ENCODE measurements around the gene NCEH1.

Gene NCEH1

DNA sequence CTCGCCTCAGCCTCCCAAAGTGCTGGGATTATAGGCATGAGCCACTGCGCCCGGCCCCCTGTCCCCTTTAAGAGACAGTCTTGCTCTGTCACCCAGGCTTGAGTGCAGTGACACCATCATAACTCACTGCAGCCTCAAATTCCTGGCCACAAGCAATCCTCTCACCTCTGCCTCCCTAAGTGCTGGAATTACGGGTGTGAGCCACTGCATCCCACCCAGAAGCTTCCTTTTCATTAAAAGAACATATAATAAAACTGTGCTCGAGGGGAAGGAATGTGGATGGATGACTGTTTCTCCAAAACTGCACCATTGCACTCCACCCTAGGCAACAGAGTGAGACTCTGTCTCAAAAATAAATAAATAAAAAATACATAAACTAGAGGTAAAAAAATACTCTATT lies 70.1 kb downstream of the NCEH1 start:
- DNase-seq = no peak

DNA sequence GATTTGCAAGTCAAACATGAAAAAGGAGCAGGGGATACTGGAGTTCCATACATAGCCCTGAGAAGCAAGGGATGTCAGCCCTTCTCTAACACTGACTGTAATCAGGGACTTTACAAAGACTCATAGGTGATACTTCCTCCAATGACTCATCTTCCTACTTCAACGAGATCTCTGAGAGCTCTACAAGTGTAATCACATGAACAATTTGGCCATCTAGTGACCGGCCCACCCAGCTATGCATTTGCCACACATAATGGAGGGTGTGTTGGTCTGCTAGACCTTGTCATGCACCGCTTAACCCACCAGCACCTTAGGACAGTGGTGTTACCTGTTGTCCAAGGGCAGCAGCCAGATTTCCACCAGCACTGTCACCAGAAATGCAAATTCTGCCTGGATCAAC lies 75.3 kb downstream of the NCEH1 start:
- no peak for DNase-seq

DNA sequence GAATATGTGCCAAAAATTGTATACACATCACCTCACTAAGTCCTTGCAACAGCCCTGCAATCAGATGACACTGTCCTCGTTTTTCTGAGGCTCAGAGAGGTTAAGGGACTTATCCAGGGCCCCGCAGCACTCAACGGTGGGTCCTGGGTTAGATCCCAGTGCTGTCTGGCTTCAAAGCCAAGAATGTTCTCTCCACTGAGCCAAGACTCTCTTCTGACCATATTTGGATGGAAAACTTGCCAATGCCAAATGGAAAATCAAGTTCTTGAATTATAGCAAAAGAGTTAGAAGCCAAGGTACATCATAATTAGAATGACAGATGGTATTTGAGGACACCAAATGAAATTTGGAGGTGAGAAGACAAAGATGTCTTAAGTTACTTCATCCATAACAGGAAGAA lies 75.9 kb downstream of the NCEH1 start:
- DNase-seq = no peak

DNA sequence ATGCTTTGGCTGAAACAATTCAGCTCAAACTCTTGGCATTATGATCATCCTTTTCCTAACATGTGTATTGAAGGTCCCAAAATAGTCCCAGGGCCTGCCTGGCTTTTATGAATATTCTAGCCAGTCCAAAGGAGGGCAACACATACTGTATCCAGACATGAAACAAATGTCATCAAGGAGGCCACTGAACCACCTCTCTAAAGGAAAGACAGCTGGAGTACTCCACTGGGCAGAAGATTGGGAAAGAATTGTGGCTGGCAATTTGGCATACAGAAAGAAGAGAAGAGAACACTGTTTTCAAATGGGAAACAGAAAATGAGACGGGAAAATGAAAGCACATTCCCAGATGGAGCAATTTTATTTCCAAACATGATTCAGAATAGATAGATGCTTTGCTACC lies 80.6 kb downstream of the NCEH1 start:
- DNase-seq = no peak

DNA sequence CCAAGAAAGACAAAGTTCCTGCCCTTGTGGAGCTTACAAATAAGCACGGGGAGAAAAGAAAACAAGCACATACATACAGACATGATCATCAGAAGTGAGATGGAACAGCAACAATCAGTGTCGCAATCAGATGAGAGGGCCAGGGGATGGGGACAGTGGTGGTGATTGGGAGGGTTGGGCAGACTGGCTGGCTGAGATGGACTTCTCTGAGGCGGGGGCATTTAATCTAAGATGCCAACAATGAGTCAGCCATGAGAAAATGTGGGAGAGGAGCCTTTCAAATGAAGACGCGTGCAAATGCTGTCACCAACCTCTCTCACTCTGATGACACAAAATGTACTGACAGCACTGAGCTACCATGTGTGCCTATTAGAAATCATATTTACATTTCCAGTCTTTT lies 81.4 kb downstream of the NCEH1 start:
- DNase-seq = no peak

DNA sequence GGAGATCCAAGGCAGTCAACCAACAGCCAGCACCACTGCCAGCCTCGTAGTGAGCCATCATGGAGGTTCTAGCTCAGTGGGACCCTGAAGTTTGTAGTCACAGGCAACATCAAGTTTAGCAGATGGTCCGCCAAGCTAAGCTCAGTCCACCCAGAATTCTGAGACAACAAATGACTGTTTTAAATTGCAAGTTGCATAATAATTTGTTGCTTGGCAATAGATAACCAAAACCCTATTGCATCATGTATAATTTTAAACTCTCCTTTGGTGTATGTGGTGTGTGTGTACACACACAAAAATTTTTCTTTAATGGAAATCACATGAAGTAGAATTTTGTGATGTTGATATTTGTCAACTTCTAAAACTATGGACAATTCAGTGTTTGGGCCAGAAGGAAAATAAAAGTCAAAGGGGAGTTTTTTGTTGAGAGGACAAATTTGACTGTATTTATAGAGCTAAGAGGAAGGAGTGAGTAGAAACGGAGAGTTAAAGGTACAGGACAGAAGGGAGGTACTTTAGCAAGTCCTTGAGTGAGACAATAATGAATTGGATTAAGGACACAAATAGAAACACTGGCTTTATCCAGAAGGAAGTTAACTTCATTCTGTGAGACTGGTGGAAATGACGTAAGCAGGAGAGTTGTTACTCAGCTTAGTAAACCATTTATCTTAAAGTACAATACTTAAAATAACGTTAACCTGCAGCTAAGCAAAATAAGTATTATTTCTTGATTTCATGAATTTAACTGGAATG lies 83.6 kb downstream of the NCEH1 start:
- DNase-seq = no peak

DNA sequence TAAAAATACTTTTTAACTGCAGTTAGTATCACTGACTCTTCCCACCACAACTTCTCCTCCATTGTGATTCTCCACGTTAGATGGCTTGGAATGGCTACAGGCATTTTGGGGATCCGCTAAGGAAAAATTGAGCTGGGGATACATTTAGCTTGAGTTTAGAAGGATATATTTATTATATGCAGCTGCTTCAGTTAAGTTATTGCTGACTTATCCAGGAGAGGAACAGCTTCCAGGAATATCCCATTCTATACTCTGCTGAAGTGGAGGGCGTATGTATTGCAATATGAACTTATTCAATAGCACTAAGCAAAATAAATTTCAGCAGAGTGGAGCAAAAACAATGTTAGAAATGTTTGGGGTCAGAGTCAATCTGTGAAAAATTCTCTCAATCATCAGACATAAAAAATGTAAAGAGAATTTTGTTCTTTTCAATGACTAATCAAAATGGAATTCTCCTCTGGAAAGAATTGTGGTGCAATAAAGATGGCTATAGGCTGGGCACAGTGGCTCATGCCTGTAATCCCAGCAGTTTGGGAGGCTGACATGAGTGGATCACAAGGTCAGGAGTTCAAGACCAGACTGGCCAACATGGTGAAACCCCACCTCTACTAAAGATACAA lies 84.7 kb downstream of the NCEH1 start:
- DNase-seq = no peak

DNA sequence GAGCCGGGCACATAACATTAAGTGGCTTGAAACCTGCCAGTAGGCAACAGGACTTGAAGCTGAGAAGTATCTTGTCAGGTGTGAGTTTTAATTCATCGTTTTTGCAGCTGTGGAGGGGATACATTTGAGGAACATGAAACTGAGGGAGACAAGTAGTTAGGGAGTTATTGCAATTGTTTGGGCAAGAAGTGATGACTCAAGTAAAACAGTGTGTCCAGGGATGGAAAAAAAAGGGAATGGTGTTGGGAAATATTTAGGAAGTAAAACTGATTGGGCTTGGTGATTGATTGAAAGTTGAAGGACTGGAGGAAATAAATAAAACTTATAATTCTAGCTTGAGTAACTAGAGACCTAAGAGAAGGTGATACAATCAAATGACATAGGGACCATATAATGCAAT lies 85.5 kb downstream of the NCEH1 start:
- no peak for DNase-seq

DNA sequence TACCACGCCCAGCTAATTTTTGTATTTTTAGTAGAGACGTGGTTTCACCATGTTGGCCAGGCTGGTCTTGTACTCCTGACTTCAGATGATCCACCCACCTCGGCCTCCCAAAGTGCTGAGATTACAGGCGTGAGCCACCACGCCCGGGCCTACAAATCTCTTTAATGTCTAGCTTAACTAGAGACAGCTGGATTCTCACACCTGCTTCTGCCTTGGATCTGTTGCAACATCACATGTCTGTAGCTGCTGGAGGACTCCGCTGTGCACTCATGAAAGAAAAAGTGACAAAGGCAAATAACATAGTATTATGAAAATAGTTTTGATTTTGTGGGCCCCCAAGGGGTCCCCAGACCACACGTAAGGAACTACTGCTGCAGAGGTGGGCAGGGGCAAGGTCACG lies 85.9 kb downstream of the NCEH1 start:
- DNase-seq = no peak

DNA sequence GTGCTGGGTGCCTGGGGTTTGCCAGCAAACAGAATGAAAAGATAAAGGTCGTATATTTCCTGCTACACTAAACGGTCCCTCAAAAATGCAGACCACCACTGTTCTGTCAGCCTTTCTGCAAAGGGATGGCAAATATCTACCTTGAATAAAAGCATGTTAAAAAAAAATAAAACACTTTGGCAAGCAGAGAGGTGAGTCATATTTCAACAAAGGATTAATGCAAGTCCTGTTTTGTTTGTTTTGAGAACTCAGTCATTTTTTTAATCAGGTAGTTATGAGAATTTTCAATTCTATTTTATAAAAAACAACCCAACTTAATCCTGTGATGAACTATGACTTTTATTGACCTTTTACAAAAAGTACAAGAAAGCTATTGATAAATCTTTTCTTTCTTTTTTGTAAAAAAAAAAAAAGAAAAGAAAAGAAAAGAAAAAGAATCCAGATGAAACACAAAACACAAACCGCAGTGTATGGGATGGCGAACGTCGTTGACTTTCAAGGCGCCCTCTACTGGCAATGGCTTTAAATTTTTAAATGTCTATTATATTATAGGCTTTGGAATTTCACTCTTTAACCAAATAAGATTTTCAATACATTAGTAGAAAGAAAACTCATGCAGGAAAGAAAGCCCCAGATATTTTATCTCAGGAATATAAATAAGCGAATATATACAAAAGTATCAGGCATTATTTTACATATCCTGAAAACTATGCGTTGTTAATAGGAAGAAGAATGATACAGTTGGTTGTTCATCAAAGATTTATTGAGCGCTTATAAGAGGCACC lies 87.8 kb downstream of the NCEH1 start:
- DNase-seq = peak; percentile 29

DNA sequence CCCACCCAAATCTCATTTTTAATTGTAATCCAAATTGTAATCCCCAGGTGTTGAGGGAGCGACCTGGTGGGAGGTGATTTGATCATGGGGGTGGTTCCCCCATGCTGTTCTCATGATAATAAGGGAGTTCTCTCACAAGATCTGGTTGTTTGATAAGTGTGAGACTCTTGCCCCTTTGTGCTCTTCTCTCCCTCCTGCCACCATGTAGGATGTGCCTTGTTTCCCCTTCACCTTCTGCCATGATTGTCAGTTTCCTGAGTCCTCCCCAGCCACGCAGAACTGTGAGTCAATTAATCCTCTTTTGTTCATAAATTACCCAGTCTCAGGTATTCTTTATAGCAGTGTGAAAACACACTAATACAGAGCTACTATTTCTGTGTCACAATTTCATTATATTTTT lies 88.7 kb downstream of the NCEH1 start:
- no peak for DNase-seq

DNA sequence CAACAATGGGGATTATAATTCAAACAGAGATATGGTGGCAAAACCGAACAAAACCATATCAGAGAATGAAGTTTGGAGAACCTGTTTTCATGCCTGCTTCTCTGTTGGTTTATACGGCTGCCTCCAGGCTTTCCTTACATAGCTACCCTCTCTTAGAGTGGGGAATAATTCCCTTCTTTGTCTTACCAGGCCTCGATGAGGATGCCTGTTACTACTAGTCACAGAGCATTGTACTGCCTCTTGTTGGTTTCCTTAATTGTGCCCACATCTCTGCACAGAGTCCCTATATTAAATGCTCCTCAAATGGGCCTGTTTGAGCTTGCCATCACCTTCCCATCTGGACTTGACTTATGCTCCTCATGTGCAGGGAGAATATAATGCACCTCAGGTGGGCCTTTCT lies 92.9 kb downstream of the NCEH1 start:
- no peak for DNase-seq

DNA sequence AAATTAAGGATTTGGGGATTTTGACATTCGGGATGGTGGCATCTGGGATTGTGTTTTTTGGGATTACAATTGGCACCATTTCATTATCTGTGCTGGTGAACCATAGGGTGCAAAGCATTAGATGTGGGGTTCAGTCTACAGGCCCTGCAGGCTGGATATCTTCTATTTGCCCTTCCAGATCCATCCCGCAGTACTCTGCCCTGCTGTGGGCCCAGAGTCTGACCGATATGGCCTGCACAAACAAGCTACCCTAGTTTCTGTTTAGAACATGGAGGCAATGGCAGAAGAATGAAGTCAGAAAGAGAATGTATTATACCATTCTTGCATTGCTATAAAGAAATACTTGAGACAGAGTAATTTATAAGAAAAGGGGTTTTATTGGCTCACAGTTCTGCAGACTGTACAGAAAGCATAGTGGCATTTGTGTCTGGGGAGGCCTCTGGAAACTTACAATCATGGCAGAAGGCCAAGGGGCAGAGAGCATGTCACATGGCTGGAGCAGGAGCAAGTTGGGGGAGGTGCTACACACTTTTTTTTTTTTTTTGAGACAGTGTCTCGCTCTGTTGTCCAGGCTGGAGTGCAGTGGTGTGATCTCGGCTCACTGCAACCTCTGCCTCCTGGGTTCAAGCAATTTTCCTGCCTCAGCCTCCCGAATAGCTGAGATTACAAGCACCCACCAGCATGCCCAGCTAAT lies 93.7 kb downstream of the NCEH1 start:
- DNase-seq = no peak

DNA sequence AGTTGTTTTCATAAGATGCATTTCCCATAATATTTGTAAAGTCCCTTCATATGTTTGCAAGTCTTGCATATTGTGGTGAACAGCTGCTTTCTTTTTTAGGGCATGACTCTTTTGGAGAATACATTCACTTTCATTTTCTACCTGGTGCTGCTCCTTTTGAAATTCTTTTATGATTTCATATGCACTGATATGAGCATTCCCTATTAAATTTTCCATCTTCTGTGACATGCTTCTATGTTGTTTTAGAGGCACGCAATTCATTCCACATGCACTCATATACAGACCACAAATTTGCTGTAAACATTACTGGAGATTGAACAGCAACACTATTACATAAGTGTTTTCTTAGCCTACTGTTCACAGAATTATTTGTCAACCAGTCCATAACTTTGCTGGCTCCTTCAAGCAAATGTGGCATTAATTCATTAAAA lies 94.8 kb downstream of the NCEH1 start:
- no peak for DNase-seq

DNA sequence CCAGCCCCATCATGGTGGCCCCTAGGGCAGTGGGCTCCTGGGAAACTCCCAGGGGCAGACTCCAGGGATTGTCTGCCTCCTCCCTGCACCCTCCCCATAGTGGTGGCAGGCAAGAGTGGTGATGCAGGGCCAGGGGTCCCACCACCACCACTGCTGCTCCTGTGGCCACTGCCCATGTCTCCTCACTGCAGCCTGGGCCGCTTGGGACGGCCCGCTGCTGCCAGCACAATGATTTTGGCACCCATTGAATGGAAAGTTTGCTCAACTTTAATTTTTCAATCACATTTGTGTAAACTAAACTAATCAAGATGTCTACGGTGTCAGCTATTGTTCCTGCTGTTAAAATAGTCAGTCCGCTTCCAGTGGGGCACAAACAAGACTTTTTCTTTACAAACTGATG lies 95.6 kb downstream of the NCEH1 start:
- no peak for DNase-seq

DNA sequence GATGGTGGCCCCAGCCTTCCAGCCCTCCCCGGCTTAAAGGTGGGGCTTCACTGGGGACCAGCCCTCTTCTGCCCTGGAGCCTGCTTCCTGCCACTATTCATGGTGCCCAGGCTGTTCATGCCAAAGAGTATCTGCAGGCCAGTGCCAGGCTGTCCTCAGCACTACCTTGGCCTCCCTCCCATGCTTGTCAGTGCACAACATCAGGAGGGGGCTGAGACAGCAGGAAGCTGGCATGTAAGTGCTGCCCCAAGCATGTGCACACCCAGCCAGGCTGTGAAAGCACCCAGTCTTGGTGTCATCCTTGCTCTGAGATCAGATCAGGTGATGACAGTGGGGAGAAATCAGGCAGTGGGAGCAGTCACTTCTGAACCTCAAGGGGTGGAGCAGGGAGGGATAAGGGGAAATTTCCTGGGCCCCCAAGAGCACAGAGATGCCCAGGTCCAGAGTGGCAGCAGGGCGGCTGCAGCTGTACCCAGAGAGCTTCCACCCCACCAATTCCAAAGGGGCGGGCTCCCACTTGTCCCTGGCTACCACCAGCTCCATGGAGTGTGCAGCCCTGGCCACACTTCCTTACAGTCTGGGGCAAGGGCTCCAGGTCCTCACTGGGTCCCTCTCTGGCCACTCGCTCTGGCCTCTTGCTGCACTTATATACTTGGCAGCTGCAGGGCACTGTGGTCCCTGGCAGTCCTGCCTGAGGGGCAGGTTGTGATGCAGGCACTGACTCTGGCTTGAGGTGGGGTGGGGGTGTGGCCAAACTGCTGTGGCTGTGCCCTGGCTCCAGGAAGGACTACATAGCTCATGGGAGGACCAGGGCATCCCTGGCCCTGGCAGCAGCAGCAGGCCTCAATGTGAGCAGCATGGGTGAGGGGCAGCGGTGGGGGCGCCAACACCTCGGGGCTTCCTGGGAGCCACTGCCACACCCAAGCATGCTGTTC lies 96.3 kb downstream of the NCEH1 start:
- DNase-seq = no peak

DNA sequence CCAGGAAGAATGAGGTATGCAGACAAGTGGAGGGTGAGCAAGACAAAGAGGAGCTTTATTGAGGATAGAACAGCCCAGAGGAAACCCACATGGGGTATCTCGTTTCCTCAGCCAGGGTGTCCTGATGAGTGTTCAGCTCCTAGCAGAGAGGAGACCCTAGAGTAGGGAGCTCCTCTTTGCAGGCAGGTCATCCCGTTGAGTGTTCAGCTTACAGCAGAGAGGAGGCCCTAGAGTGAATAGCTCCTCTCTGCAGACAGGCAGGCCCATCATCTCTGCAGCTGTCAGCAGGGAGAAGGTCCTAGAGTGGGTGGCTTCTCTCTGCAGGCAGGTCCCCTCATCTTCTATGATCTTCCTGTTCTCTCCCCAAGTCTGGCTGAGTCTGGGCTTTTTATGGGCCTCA lies 97.0 kb downstream of the NCEH1 start:
- no peak for DNase-seq

DNA sequence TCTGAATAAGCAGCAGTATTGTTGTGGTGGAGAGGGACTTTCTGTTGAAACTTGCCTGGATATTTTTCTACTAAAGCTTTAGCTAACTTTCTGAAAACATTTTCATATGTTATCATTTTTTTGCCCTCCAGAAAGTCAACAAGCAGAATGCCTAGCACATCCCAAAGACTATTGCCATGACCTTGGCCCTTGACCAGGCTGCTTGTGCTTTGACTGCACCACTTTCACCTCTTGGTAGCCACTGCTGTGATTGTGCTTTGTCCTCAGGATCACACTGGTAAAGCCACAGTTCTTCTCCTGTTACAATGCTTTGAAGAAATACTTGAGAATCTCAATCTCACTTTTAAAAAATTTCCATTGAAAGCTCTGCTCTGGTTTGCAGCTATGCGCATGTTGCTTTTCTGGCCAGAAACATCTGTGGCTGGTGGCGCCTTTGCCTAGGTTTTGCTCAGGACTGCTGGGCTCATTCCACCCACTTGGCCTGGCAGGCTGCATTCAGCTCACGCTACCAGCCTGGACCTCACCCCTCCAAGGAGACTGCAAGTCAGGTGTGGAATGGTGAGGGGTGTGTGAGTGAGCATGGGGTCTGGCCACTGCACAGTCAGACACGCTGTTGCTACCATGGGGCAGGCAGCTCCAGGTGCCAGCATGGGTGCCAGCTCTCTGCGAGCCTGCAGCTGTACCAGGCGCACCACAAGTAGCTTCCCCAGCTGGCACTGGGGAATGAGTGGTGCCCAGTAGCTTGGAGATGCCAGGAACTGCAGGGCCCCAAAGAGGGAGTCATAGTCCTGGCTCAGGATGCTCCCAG lies 97.8 kb downstream of the NCEH1 start:
- no peak for DNase-seq

DNA sequence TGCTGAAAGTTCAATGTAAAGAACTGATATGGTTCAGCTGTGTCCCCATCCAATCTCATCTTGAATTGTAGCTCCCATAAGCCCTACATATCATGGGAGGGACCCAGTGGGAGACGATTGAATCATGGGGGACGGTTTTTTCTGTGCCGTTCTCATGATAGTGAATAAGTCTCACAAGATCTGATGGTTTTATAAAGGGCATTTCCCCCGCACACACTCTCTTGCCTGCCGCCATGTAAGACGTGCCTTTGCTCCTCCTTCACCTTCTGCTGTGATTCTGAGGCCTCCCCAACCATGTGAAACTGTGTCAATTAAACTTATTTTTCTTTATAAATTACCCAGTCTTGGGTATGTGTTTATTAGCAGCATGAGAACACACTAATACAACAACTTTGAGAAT lies 101.1 kb downstream of the NCEH1 start:
- no peak for DNase-seq

DNA sequence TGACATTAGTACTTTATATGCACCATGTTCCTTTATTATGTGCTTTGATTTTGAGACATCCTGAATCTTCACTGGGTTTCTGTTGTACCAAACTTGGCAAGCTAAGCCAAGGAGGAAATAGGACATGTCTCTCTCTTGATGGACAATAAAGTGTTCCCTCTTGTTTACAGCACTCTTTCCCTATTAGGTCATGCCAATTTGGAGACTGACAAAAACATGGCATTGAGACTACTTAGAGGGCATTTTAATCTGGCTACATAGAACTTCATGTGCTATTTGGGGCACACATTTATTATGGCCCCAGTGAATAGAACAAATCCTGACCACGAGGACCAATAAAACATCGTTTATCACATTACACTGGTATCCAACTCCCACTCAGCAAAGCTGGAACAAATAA lies 102.3 kb downstream of the NCEH1 start:
- no peak for DNase-seq

DNA sequence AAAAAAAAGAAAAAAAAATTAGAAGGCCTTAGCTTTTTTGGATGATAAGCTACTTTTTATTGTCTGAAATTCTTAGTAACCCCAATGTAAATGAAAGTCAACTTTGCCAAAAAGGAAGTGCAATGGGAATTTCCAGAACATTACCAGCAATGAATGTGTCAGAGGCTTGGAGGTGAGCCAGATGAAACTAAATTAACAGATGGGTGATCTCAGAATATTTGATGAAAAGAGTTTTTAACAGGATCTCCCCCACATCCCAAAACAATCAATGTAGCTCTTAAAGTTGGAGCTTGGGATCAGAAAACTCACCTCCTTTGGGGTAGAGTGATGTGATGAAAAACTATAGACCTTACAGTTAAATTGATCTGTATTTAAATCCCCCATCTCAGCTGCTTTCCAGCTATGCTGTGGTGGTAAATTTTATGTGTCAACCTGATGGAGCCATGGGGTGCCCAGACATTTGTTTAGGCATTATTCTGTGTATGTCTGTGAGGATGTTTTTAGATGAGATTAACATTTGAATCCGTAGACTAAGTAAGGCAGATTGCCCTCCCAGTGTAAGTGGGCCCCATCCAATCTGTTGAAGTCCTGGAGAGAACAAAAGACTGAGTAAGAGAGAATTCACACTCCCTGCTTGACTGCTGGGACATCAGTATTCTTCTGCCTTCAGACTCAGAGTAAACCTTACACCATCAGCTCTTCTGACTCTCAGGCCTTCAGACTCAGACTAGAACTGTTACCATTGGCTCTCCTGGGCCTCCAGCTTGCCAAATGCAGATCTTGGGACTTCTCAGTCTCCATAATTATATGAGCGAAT lies 103.4 kb downstream of the NCEH1 start:
- DNase-seq = no peak
